Measurements from ENCODE around the gene DPEP1. TPM values are rescaled to one million over a fixed set of nuclear protein-coding genes. Genes with fewer than 3 reads are reported as not detected.

Gene DPEP1
- total RNA-seq, result 0.88 TPM in 1 of 2 replicates, not detected in the other

DNA sequence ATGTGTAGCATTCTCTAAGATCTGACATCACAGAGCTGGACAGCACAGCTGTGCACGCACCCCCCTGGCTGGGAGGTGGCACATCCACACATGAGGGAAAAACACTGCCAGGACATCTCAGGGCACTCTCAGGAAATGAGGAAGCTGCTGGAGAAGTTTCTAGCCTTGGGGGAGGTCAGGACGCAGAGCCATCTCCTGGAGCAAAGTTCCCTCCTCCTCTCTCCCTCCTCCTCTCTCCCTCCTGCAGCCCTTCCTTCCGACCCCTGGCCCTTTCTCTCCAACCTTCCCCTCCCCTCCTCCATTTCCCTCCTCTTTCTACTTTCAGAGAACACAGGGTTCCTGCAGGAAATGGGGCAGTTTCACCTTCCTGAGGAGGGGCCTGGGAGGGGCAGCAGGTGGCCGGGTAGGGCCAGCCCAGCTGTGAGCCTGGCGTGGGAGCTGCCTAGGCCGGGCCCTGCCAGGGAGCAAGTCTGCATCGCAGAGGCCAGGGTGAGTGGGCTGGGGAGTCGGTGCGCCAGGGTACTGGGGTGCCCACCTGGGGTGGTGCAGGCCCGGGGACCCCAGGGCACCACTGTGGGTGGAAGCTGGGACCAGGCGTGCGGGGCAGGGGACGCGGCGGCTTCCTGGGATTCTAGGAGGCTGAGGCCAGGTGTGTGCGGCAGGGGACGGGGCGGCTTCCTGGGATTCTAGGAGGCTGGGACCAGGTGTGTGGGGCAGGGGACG is at the start of gene DPEP1:
Gene DPEP1 (plus strand): TSS at position 412 of the 723 bp plus-strand sequence. CDS start 16,769 bp downstream, outside the sequence.

DNA sequence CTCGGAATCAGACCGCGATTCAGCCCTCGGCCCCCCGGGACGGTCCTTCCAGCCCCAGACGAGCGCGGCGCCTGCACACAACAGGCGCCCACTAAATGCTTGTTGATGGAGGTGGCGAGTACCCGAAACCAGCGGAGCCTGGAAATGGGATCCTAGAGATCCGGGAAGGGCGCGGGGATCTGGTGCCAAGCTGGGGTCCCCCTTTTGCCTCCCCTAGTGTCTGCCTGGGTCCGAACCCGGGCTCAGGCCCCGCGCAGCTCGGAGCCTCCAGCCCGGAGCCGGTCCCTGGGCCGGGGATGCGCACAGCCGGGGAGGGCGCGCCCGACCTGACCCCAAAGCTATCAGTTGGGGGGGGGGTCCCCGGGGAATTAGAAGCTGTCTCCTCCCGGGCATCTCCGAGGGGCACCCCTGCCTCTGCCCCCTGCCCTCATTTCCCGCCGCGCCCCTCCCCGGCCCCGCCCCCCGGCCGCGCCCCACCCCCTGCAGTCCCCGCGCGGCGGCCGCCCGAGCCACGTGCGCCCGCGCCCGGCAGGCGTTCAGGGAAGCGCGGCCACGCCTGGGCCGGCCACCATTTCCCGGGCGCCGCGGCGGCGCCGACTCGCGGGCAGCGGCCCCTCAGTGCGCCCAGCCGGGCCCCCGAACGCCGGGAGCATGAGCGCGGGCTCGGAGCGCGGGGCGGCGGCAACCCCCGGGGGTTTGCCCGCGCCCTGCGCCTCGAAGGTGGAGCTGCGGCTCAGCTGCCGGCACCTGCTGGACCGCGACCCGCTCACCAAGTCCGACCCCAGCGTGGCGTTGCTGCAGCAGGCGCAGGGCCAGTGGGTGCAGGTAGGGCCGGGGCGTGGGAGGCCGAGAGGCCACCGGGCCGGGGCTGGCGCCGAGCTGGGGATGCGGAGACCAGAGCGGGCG is 37.9 kb upstream of the DPEP1 start, which contains the start of gene CPNE7:
Gene CPNE7 (plus strand): TSS at position 512 of the 906 bp plus-strand sequence. CDS start 140 bp downstream, at position 652.

DNA sequence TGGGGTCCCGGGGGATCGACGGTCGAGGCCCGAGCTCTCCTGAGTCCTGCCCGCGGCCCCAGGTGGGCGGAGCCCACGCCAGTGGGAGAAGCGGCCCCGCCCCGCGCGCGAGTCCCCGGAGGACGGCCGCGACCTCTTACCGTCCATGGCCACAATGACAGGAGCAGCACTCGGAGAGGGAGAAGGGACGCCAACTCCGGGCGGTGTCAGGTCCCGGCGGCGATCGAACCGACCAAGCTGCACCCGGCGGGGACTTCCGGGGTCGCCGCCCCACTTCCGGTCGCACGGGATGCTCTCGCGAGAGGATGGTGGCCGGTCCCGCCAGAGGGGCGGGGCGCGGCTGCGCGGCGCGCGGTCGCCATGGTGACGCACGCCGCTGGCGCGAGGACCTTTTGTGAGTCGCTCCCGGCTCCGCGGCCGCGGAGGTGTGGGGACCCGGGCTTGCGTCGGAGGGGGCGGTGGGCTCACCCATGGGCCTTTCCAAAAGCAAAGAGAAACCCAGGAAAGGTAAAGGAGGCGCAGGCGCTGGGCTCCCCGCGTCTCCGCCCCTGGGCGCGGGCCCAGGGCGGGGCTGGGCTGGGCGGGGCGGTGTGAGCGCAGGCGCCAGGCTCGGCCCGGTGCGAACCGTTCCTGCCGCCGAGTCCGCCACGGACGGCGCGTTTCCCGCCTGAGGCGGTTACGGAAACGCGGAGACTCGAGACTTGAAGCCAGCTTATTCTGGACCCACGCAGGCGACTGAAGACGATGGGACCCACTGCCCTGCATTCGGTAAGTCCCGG is 44.2 kb downstream of the DPEP1 start, which contains the start of the genes CHMP1A and SPATA33:
Gene CHMP1A (minus strand): TSS at position 267 of the 779 bp plus-strand sequence. CDS start 120 bp downstream, at position 147.
Gene SPATA33 (plus strand): TSS at position 395 of the 779 bp plus-strand sequence. CDS start 76 bp downstream, at position 471.

DNA sequence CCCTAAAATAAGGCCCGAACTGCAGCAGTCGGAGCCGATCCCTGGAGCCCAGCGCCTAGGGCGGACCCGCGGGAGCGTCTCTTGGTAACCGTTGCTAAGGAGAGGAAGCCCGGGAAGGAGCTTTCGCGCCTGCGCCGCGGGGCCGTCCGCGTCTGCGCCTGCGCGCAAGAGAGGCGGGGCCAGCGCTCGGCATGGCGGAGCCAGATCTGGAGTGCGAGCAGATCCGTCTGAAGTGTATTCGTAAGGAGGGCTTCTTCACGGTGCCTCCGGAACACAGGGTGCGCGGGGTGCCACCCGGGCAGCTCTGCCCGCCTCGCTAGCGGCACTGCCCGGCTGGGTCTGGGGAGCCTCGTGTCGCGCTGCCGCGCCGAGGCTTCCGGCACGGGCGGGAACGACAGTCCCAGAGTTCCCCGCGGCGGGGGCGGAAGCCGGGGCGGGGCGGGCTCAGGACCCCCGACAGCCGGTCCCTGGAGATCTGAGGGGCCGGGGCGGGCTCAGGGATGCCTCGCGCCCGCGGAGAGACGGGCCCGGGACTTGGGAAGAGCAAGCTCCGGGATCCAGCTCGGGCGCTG is 73.2 kb downstream of the DPEP1 start, which contains the start of gene CDK10:
Gene CDK10 (plus strand): TSS at position 170 of the 572 bp plus-strand sequence. CDS start 22 bp downstream, at position 192.

Other genes starting within 250 kb of the DPEP1 start
- 101 and 130 TPM in 2 replicates for gene ANKRD11, start 123.1 kb upstream of the DPEP1 start, total RNA-seq
- gene SPG7, start 105.2 kb upstream of the DPEP1 start, total RNA-seq, result 58.9 and 134 TPM in 2 replicates
- gene RPL13, start 53.0 kb upstream of the DPEP1 start, total RNA-seq, result 1,853 and 3,370 TPM in 2 replicates
- gene CPNE7, start 37.9 kb upstream of the DPEP1 start, total RNA-seq, result 25.6 and 44.9 TPM in 2 replicates
- gene CHMP1A, start 44.1 kb downstream of the DPEP1 start, total RNA-seq, result 125 and 137 TPM in 2 replicates
- gene SPATA33, start 44.2 kb downstream of the DPEP1 start, total RNA-seq, result 2.4 and 5.6 TPM in 2 replicates
- 34.4 and 53.1 TPM in 2 replicates for gene CDK10, start 73.0 kb downstream of the DPEP1 start, total RNA-seq
- gene SPATA2L, start 88.1 kb downstream of the DPEP1 start, total RNA-seq, result 19.8 and 20.4 TPM in 2 replicates
- 12.7 and 16.4 TPM in 2 replicates for gene VPS9D1, start 107.3 kb downstream of the DPEP1 start, total RNA-seq
- 16.9 and 18.9 TPM in 2 replicates for gene ZNF276, start 107.9 kb downstream of the DPEP1 start, total RNA-seq
- 2.4 and 51.7 TPM in 2 replicates for gene FANCA, start 203.0 kb downstream of the DPEP1 start, total RNA-seq
- 3.0 and 7.0 TPM in 2 replicates for gene SPIRE2, start 214.8 kb downstream of the DPEP1 start, total RNA-seq

Data from placental pericyte (primary cell).